ENCODE results near the gene PSG5. TPM values are rescaled to one million over a fixed set of nuclear protein-coding genes. Genes with fewer than 3 reads are reported as not detected.

Gene PSG5
- polyA plus RNA-seq, 3 donors, result not detected

Other genes with a start within 250 kb of the PSG5 start
- not detected for gene PSG7, start 249.3 kb downstream of the PSG5 start, polyA plus RNA-seq (ENCODE audit: insufficient read length in 3 of 3)
- not detected for gene PSG11, start 160.1 kb downstream of the PSG5 start, polyA plus RNA-seq (ENCODE audit: insufficient read length in 3 of 3)
- not detected for gene PSG2, start 103.8 kb downstream of the PSG5 start, polyA plus RNA-seq (ENCODE audit: insufficient read length in 3 of 3)
- not detected for gene PSG4, start 19.1 kb upstream of the PSG5 start, polyA plus RNA-seq (ENCODE audit: insufficient read length in 3 of 3)
- not detected for gene PSG9, start 83.0 kb upstream of the PSG5 start, polyA plus RNA-seq (ENCODE audit: insufficient read length in 3 of 3)
- under 1 TPM in 2 of 3 donors, not detected in 1; 0.23 to 0.44 TPM for gene CD177, start 167.2 kb upstream of the PSG5 start, polyA plus RNA-seq (ENCODE audit: insufficient read length in 3 of 3)
- gene TEX101, start 228.4 kb upstream of the PSG5 start, polyA plus RNA-seq (ENCODE audit: insufficient read length in 3 of 3), result not detected

Data from renal pelvis (tissue), 3 donors.